LNCAP (cell line): ENCODE results near the gene DEGS2.

Experiments used
- CTCF ChIP-seq: fragments of 450-650 bp; IDR thresholded peaks from 2 replicates; pipeline ENCODE4 v1.5.1; 2017; ENCODE audit warnings: mild to moderate bottlenecking

Gene DEGS2

GRCh38 chr14:100114109-100114765 lies 45.2 kb downstream of the DEGS2 start:
- TF ChIP-seq CTCF: no peak

- TF ChIP-seq CTCF: no peak
Measured at GRCh38 chr14:100111931-100112704, 47.3 kb downstream of the DEGS2 start.

- TF ChIP-seq CTCF: no peak
Measured at GRCh38 chr14:100110816-100111215, 48.6 kb downstream of the DEGS2 start.

- no peak for TF ChIP-seq CTCF
Measured at GRCh38 chr14:100109594-100109955, 49.9 kb downstream of the DEGS2 start.

- TF ChIP-seq CTCF: no peak
Measured at GRCh38 chr14:100108840-100109593, 50.4 kb downstream of the DEGS2 start.

GRCh38 chr14:100108042-100108825 lies 51.2 kb downstream of the DEGS2 start:
- TF ChIP-seq CTCF: peak; percentile 87

GRCh38 chr14:100107236-100107635 lies 52.2 kb downstream of the DEGS2 start:
- TF ChIP-seq CTCF: no peak
